Adrenal gland (tissue), 12 donors: ENCODE data around the gene OGT. TPM values are rescaled to one million over a fixed set of nuclear protein-coding genes. Genes with fewer than 3 reads are reported as not detected.
"Not testable (repeated sequence)": the region's sequence is repeated elsewhere in the genome, so short reads cannot be mapped to it uniquely, and the experiment has no call there.

Experiments
- DNase-seq, 7 donors: peaks; one replicate each; pipeline ENCODE4 v3.0.0-alpha.2; 2019 to 2020
- H3K27ac ChIP-seq, 5 donors: fragments of 200-600 bp; sonication (generic) in 4 of 5; 1 replicate in 3 of 5; 2 replicates in 2 of 5; pipeline versions ENCODE4 v1.5.1 to v1.8.0; 2016 to 2020; ENCODE audit warnings: mild to moderate bottlenecking in 1 of 5
- H3K27me3 ChIP-seq: fragments of 200-600 bp; 2 replicates; pipeline ENCODE4 v1.8.0; 2021
- H3K36me3 ChIP-seq, 2 donors: fragments of 200-600 bp; replicated peaks in 1 of 2; 1 replicate in 1 of 2; 2 replicates in 1 of 2; pipeline versions ENCODE4 v1.5.1 to v1.8.0; 2018 to 2022
- H3K4me1 ChIP-seq, 2 donors: fragments of 200-600 bp; replicated peaks in 1 of 2; 1 replicate in 1 of 2; 2 replicates in 1 of 2; pipeline versions ENCODE4 v1.5.1 to v1.8.0; 2018 to 2021
- H3K4me3 ChIP-seq, 4 donors: fragments of 200-600 bp; sonication (generic) in 3 of 4; one replicate each; pipeline ENCODE4 v1.5.1; 2016 to 2018
- H3K9me3 ChIP-seq, 3 donors: fragments of 200-600 bp; sonication (generic) in 1 of 3; replicated peaks in 1 of 3; 1 replicate in 2 of 3; 2 replicates in 1 of 3; pipeline versions ENCODE4 v1.5.1 to v1.8.0; 2016 to 2021
- CTCF ChIP-seq, 6 experiments: fragments of 450-650 bp in 4 of 6; fragments of 200-600 bp in 2 of 6; sonication (generic) in 1 of 6; IDR thresholded peaks; 1 replicate in 5 of 6; 2 replicates in 1 of 6; pipeline versions ENCODE4 v1.5.1 to v1.8.0; 2016 to 2021; ENCODE audit warnings: antibody characterized with exemption in 6 of 6, mild to moderate bottlenecking in 2 of 6, moderate library complexity in 1 of 6
- POLR2A ChIP-seq, 2 donors: fragments of 450-650 bp; IDR thresholded peaks; one replicate each; pipeline ENCODE4 v1.6.1; 2017; ENCODE audit warnings: antibody characterized with exemption in 2 of 2, mild to moderate bottlenecking in 2 of 2, moderate library complexity in 1 of 2
- WGBS, 4 donors: extraction: QIAGEN DNeasy Blood & Tissue Kit in 2 of 4; methylation state at CpG; one replicate each; pipeline versions ENCODE4 v1.1.5 to v1.1.7; 2013 to 2017; 5-methylcytosine and 5-hydroxymethylcytosine counted together
- intact Hi-C, 2 donors: fragments of 100-400 bp; cut with DNase I; formaldehyde crosslinking; loops; one replicate each; pipeline versions ENCODE4 v1.14.1 to v1.15.0; 2022 to 2023
- polyA plus RNA-seq, 3 donors: library from polyadenylated mRNA; stranded (reverse); fragments of 200-250 nt in 2 of 3; fragments of 350-450 nt in 1 of 3; fragmentation: Illumina TruSeq in 1 of 3; extraction: RNeasy Lipid Tissue Mini Kit (QIAGEN cat#74804) in 1 of 3; gene quantifications; one replicate each; pipeline ENCODE4 v1.2.3, GENCODE V29; 2013 to 2014
- total RNA-seq, 9 donors: library from RNA; depleted of rRNA in 4 of 9; stranded (reverse); fragments of >200 nt in 4 of 9; fragments of 120-200 nt in 1 of 9; fragmentation: NEBNext Ultra II Directional in 1 of 9; extraction: Animal tissue kit (Norgen Biotek cat#: 25700) in 1 of 9; gene quantifications; one replicate each; pipeline versions ENCODE4 v1.1.0 to v1.2.4, GENCODE V29; 2013 to 2023
- donor health status: healthy with polysubstance abuse.
- donor health status: Bipolar disorder and iron deficiency.
- donor health status: DM: yes; HTN: yes; CAD: no.
- donor health status: DM: no; HTN: no; CAD: no.
- donor health status: DM: no; HTN: no; CAD: no.
- donor health status: DM: yes; HTN: yes; CAD: no.

OGT gene
- total and polyA plus RNA-seq, 12 donors: 38.0 to 164 (median 103) TPM

GRCh38 chrX:71586929-71587328 is 54.0 kb downstream of the OGT start:
- Histone ChIP-seq H3K27ac (no peak overlapping the region), H3K36me3 (no peaks in the 10 kb centered on the region), H3K4me3 (no peak overlapping the region), H3K9me3 (no peaks in the 10 kb centered on the region), H3K4me1 (no peaks in the 10 kb centered on the region), H3K27me3 (no peaks in the 10 kb centered on the region)
- DNase-seq: no peak
- WGBS, 4 donors: 84 to 92% (median 88%) methylated on average over 2 of the region's 2 CpGs
- TF ChIP-seq POLR2A (IDR thresholded peaks at IDR 0.05) (no peak), CTCF (IDR thresholded peaks at IDR 0.05) (no peak)
- intact Hi-C loops: no loop called here

- H3K4me1 ChIP-seq, H3K9me3 ChIP-seq, intact Hi-C loops, H3K36me3 ChIP-seq, DNase-seq, H3K27ac ChIP-seq, H3K4me3 ChIP-seq: not testable (repeated sequence)
- peaks cover 11% of the 10 kb centered on the region for H3K27me3 ChIP-seq
- WGBS, 4 donors: 81 to 96% (median 89%) methylated on average over 4 to 7 of the region's 8 CpGs; no CpG with 5 or more reads in 1 of the 4 donors
Measured at GRCh38 chrX:71593210-71593609, 60.3 kb downstream of the OGT start.

- H3K27ac ChIP-seq: no peak overlapping the region
- H3K27me3 ChIP-seq: peaks cover 11% of the 10 kb centered on the region
- no peaks in the 10 kb centered on the region for H3K9me3 ChIP-seq
- no peak overlapping the region for H3K4me3 ChIP-seq
- WGBS, 4 donors: 43 to 78% (median 47%) methylated on average over 2 of the region's 2 CpGs
- no peaks in the 10 kb centered on the region for H3K4me1 ChIP-seq
- peak in 2 of 7 donors; percentile 37 to 44 for DNase-seq
- intact Hi-C loops: no loop called here
- H3K36me3 ChIP-seq: peaks cover 0 to 13% of the 10 kb centered on the region in 2 donors
- no peak for TF ChIP-seq CTCF (IDR thresholded peaks at IDR 0.05)
- TF ChIP-seq POLR2A (IDR thresholded peaks at IDR 0.05): no peak
Measured at GRCh38 chrX:71599965-71600364, 67.1 kb downstream of the OGT start.

- TF ChIP-seq CTCF (IDR thresholded peaks at IDR 0.05): no peak
- TF ChIP-seq POLR2A (IDR thresholded peaks at IDR 0.05): no peak
- peaks cover 0 to 27% of the 10 kb centered on the region in 2 donors for H3K36me3 ChIP-seq
- no peak overlapping the region for H3K4me3 ChIP-seq
- WGBS, 4 donors: 61 to 81% (median 73%) methylated on average over 26 to 33 of the region's 33 CpGs
- no peaks in the 10 kb centered on the region for H3K4me1 ChIP-seq
- no peaks in the 10 kb centered on the region for H3K27me3 ChIP-seq
- DNase-seq: no peak
- H3K27ac ChIP-seq: peak overlapping the region in 1 of 5 donors; percentile 3
- no peaks in the 10 kb centered on the region for H3K9me3 ChIP-seq
- intact Hi-C loops: no loop called here
Measured at GRCh38 chrX:71603618-71604017, 70.7 kb downstream of the OGT start.

- Histone ChIP-seq H3K4me1 (no peaks in the 10 kb centered on the region), H3K4me3 (no peak overlapping the region), H3K27me3 (no peaks in the 10 kb centered on the region), H3K9me3 (no peaks in the 10 kb centered on the region), H3K36me3 (peaks cover 0 to 32% of the 10 kb centered on the region in 2 donors), H3K27ac (no peak overlapping the region)
- no peak for TF ChIP-seq POLR2A (IDR thresholded peaks at IDR 0.05)
- no peak for TF ChIP-seq CTCF (IDR thresholded peaks at IDR 0.05)
- intact Hi-C loops: no loop called here
- DNase-seq: no peak
- WGBS, 4 donors: 47 to 91% (median 65%) methylated on average over 7 to 10 of the region's 10 CpGs
Measured at GRCh38 chrX:71604141-71604540, 71.2 kb downstream of the OGT start.
